Measurements from ENCODE around the gene VRK2. TPM values are rescaled to one million over a fixed set of nuclear protein-coding genes. Genes with fewer than 3 reads are reported as not detected.

The VRK2 gene
- 22.7 and 27.6 TPM in 2 replicates for total RNA-seq (2014; rRNA removed)
- percentile 70 among the genes with signal in this experiment for Bru-seq, nascent RNA
- percentile 53 among the genes with signal in this experiment for BruChase-seq, experiment 1, labeled RNA remaining after a 6-hour chase
- percentile 64 among the genes with signal in this experiment for BruChase-seq, experiment 2, labeled RNA remaining after a 2-hour chase
- long read RNA-seq, transcript VRK2-201 (13 exons, 1,888 nt): major isoform, 8 of 76 reads
- long read RNA-seq, partial matches to known transcripts: 30 of 76 reads
- long read RNA-seq, other reads (novel, unspliced or antisense): 38 of 76 reads

- Histone ChIP-seq H3F3A (ENCODE audit: low read length, unreplicated experiment) (no peaks in the 10 kb centered on the region), H3K36me3 (ENCODE audit: low read depth, low read length) (peaks cover 18% of the 10 kb centered on the region), H3K27ac (ENCODE audit: low read length) (peak within 1 kb of the TSS; percentile 92), H3K4me2 (ENCODE audit: low read length) (peak within 1 kb of the TSS; percentile 86), H4K20me1 (ENCODE audit: low read length) (no peaks in the 10 kb centered on the region), H3K4me1 (ENCODE audit: insufficient read depth, low read length) (peaks cover 52% of the 10 kb centered on the region), H2AFZ (ENCODE audit: low read length) (peak within 1 kb of the TSS; percentile 93), H3K4me3 (ENCODE audit: low read length) (peak within 1 kb of the TSS; percentile 88), H3K9ac (ENCODE audit: low read length) (peak within 1 kb of the TSS; percentile 96), H3K27me3 (ENCODE audit: low read length) (no peaks in the 10 kb centered on the region), H3K79me2 (ENCODE audit: low read length) (peaks cover 69% of the 10 kb centered on the region), H3K9me2 (replicated peaks; ENCODE audit: low read length) (no peaks in the 10 kb centered on the region), H3K9me3 (ENCODE audit: low read length) (no peaks in the 10 kb centered on the region)
- intact Hi-C loops (cut with micrococcal nuclease): loop anchor here (1.0 to 5.0 kb wide), 8 partner anchors 62 to 401 kb away; no protein-coding TSS in a partner anchor
- BruUV-seq (replicated peaks): TSS peak; percentile 38
- TF ChIP-seq EZH2phosphoT487 (IDR thresholded peaks at IDR 0.05; ENCODE audit: borderline replicate concordance, low read length): no peak
- TF ChIP-seq EZH2 (IDR thresholded peaks at IDR 0.05; ENCODE audit: low read length, unreplicated experiment): no peak
- TF ChIP-seq, protein P1, sequence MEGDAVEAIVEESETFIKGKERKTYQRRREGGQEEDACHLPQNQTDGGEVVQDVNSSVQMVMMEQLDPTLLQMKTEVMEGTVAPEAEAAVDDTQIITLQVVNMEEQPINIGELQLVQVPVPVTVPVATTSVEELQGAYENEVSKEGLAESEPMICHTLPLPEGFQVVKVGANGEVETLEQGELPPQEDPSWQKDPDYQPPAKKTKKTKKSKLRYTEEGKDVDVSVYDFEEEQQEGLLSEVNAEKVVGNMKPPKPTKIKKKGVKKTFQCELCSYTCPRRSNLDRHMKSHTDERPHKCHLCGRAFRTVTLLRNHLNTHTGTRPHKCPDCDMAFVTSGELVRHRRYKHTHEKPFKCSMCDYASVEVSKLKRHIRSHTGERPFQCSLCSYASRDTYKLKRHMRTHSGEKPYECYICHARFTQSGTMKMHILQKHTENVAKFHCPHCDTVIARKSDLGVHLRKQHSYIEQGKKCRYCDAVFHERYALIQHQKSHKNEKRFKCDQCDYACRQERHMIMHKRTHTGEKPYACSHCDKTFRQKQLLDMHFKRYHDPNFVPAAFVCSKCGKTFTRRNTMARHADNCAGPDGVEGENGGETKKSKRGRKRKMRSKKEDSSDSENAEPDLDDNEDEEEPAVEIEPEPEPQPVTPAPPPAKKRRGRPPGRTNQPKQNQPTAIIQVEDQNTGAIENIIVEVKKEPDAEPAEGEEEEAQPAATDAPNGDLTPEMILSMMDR (conservative IDR thresholded peaks at IDR 0.05; ENCODE audit: low read depth, low read length): no peak
- DNase-seq: peak; percentile 97
- ChIA-PET POLR2A (ENCODE audit: unreplicated experiment) (interaction anchor here (0.6 to 0.7 kb wide), 2 partner anchors 62 to 1506 kb away, joined by 3 to 4 read pairs; no protein-coding TSS in a partner anchor), CTCF (interaction anchor here (0.6 kb wide), 1 partner anchor 401 kb away, joined by 3 read pairs; no protein-coding TSS in a partner anchor)
- ATAC-seq: peak; percentile 92
Measured at GRCh38 chr2:58046585-58047372, at the start of gene VRK2. Gene VRK2 (plus strand): TSS chr2:58046806. CDS start chr2:58048832, 2,026 bp downstream.

GRCh38 chr2:58006256-58006951 lies 40.2 kb upstream of the VRK2 start:
- BruUV-seq (replicated peaks): no TSS peak
- ChIA-PET CTCF (no interaction called here), POLR2A (ENCODE audit: unreplicated experiment) (no interaction called here)
- Histone ChIP-seq H3K4me1 (ENCODE audit: insufficient read depth, low read length) (peaks cover 10% of the 10 kb centered on the region), H3F3A (ENCODE audit: low read length, unreplicated experiment) (no peaks in the 10 kb centered on the region), H3K27me3 (ENCODE audit: low read length) (no peaks in the 10 kb centered on the region), H3K4me3 (ENCODE audit: low read length) (no peak overlapping the region), H3K9me3 (ENCODE audit: low read length) (no peaks in the 10 kb centered on the region), H3K79me2 (ENCODE audit: low read length) (no peaks in the 10 kb centered on the region), H3K9me2 (replicated peaks; ENCODE audit: low read length) (no peaks in the 10 kb centered on the region), H3K27ac (ENCODE audit: low read length) (no peak overlapping the region), H3K9ac (ENCODE audit: low read length) (no peak overlapping the region), H3K36me3 (ENCODE audit: low read depth, low read length) (no peaks in the 10 kb centered on the region), H4K20me1 (ENCODE audit: low read length) (no peaks in the 10 kb centered on the region), H3K4me2 (ENCODE audit: low read length) (no peak overlapping the region), H2AFZ (ENCODE audit: low read length) (no peak overlapping the region)
- no peak for DNase-seq
- no peak for TF ChIP-seq EZH2phosphoT487 (IDR thresholded peaks at IDR 0.05; ENCODE audit: borderline replicate concordance, low read length)
- TF ChIP-seq EZH2 (IDR thresholded peaks at IDR 0.05; ENCODE audit: low read length, unreplicated experiment): no peak
- TF ChIP-seq, protein P1 (conservative IDR thresholded peaks at IDR 0.05; ENCODE audit: low read depth, low read length): no peak
- ATAC-seq: no peak
- intact Hi-C loops (cut with micrococcal nuclease): no loop called here
